ENCODE data around the gene CRY2. TPM values are rescaled to one million over a fixed set of nuclear protein-coding genes. Genes with fewer than 3 reads are reported as not detected.

The CRY2 gene
- total and polyA plus RNA-seq, 2 of the 8 experiments (the other 6 are each of a cell fraction or from before 2014, with no cell fraction given): 8.0 to 9.4 TPM

- peak; percentile 83 for TF ChIP-seq MAX (IDR thresholded peaks at IDR 0.05)
Observed at GRCh38 chr11:45859661-45860140, 12.4 kb downstream of the CRY2 start (continued).

Measured in H1 (cell line).